Gastroesophageal sphincter (tissue), 3 donors: ENCODE data around the gene UVRAG.

Experiments
- CTCF ChIP-seq, 4 experiments: fragments of 200-600 bp in 2 of 4; fragments of 450-650 bp in 2 of 4; sonication (generic) in 1 of 4; IDR thresholded peaks; one replicate each; pipeline ENCODE4 v1.5.1; 2017 to 2019; ENCODE audit warnings: antibody characterized with exemption in 4 of 4, mild to moderate bottlenecking in 2 of 4, moderate library complexity in 2 of 4
- POLR2A ChIP-seq, 2 donors: fragments of 450-650 bp; IDR thresholded peaks; one replicate each; pipeline ENCODE4 v1.6.1; 2017; ENCODE audit warnings: antibody characterized with exemption in 2 of 2, mild to moderate bottlenecking in 2 of 2, moderate library complexity in 1 of 2

GRCh38 chr11:75858613-75859012, 43.6 kb downstream of the UVRAG start:
- TF ChIP-seq CTCF (IDR thresholded peaks at IDR 0.05) (no peak), POLR2A (IDR thresholded peaks at IDR 0.05) (no peak)
